ENCODE data around the gene UBXN10.

UBXN10 gene

DNA sequence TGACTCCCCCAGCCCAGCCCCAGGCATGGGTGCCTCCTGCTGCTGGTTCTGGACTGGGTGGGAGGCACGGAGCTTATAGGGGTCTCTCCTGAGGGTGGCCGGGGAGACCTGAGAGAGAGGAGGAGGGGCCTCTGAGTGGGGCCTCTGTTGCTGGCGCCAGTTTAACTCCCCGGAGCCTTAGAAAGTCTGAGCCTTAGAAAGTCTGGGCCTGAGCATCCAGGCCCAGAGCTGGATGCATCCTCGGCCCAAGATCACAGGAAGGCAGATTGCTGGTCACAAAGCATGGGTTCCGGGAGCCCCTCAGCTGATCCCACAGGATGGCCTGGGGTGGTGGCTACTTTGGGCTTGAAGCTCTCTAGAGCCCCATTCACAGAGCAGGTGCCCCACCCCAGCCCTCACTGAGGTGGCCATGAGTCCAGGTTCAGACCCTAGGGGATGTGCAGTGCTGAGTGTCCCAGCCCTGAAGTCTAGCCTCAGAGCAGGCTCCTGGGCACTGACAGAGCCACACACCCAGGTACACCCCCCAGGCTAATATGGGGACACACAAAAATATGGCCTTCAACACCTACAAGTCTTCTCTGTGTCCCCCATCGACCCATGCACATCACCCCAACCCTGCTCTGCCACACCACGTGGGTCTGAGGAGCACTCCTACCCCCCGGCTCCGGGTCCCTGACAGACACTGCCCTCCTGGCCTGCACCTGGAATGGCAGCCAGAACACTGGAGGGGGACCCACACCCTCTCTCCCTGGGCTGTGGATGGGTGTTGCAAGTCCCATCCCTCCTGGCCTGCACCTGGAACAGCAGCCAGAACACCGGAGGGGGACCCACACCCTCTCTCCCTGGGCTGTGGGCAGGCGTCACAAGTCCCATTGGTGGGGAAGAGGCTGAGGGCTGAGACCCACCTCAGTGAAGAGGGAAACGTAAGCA, 37.1 kb upstream of the UBXN10 start:
- TF ChIP-seq, protein P1, sequence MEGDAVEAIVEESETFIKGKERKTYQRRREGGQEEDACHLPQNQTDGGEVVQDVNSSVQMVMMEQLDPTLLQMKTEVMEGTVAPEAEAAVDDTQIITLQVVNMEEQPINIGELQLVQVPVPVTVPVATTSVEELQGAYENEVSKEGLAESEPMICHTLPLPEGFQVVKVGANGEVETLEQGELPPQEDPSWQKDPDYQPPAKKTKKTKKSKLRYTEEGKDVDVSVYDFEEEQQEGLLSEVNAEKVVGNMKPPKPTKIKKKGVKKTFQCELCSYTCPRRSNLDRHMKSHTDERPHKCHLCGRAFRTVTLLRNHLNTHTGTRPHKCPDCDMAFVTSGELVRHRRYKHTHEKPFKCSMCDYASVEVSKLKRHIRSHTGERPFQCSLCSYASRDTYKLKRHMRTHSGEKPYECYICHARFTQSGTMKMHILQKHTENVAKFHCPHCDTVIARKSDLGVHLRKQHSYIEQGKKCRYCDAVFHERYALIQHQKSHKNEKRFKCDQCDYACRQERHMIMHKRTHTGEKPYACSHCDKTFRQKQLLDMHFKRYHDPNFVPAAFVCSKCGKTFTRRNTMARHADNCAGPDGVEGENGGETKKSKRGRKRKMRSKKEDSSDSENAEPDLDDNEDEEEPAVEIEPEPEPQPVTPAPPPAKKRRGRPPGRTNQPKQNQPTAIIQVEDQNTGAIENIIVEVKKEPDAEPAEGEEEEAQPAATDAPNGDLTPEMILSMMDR (IDR thresholded peaks at IDR 0.05): no peak

DNA sequence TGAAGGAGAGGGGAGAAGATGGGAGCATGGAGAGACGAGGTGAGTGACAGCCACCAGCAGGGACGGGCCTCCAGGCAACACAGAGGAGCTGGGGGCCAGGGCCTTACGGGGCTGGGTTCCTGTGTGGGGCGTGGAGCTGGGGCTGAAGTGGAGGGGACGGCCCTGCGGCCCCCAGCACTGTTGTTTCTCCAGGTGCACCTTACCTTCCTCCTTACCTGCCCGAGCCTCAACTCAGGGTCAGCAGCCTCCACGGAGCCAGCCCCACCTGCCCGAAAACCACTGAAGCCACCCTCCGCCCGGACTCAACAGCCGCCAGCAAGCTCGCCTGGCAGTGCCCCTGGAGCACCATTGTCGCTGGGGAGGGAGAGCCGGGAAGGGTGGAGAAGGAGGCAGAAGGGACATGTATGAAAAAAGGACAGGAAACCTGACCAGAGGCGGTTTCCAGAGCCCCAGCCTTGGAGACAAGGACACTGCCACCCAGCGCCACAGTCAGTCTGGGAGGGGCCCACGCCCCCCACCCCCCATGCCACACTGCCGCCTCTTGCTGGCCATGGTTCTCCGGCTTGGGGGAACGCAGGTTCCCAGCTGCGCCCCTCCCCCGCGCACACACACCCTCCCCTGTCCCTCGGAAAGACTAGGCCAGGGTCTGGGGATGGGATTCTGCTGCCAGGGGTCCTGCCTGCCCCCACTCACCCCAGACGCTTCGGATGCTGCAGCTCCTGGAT, 36.1 kb upstream of the UBXN10 start:
- TF ChIP-seq, protein P1 (IDR thresholded peaks at IDR 0.05): no peak

DNA sequence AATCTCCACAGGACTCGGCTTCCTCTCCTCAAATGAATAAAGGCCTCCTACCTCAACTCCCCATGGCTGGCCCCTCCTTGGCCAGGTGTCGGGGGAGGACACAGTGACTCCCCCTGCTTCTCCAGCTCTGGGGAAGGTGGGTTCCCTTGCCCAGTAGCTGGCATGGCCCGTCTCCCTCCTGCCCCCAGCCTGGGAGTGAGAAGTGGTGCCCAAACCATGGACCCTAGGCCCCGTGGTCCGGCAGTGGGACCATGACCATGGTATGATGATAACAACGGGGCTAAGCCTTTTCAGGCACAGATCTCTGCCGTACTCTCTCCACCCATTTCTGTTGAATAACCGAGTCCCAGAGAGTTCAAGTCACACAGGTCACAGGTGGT, 35.6 kb upstream of the UBXN10 start:
- TF ChIP-seq, protein P1 (IDR thresholded peaks at IDR 0.05): no peak

DNA sequence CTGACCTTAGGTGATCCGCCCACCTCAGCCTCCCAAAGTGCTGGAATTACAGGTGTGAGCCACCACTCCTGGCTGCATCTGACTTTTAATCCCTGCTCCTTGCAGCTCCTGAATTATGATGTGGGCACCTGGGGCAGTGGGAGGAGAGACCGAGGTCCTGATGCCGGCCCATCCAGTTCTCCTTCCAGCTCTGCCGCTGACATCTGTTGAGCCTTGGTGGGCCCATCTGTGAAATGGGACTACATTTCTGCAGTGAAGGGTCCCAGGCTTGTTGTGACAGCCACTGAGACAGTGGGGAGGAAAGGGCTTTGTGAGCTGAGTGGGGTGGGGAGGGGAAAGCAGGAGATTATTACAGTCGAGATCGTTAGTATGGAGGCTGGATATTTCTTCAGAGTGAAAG, 34.9 kb upstream of the UBXN10 start:
- TF ChIP-seq, protein P1 (IDR thresholded peaks at IDR 0.05): no peak

DNA sequence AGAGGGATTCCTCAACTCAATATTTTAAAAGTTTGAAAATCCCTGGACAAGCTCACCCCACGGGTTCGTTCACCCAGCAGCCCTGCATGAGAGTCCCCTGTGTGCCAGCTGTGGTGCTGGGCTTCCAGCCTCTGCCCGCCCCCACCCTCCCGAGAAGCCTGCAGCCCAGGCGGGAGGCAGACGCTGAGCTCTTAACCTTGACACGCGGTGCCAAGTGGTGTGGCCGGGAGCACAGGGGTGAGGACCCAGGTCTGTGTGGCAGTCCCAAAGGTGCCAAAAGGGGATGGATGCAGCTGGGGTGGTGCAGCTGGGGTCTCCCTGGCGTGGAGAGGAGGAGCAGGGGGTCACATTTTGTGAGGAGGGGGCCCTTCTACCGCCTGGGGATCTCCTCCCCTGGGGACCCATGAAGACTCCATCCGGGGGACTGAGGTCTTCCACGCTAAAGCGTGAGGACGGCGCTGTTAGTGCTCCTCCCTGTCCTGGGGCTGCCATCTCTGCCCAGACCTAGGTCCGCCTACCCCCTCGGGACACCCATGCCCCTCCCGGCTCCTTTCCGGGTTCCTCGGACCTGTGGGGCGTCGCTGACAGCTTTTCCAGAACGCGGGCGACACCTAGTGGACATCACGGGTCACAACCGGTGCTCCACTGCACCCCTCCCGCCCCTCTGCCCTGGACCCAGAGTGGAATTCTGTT, 33.8 kb upstream of the UBXN10 start:
- TF ChIP-seq, protein P1 (IDR thresholded peaks at IDR 0.05): peak; percentile 65

DNA sequence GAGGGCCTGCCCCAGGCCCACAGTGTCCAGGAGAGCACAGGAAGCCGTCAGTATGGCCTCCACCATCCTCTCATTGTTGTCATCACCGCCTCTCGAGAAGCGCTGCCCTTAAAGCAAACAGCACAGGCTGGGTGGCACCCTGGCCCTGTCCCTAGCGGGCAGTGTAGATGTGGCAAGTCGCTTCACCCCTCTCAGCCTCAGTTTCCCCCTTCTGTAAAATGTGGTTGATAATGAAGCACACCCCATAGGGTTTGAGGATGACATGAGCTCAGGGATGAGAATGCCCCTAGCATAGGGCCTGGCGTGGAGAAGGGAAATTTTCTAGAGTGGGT, 33.3 kb upstream of the UBXN10 start:
- TF ChIP-seq, protein P1 (IDR thresholded peaks at IDR 0.05): 0 out of 2 replicates have a peak, but pooled peaks have one; percentile 18

DNA sequence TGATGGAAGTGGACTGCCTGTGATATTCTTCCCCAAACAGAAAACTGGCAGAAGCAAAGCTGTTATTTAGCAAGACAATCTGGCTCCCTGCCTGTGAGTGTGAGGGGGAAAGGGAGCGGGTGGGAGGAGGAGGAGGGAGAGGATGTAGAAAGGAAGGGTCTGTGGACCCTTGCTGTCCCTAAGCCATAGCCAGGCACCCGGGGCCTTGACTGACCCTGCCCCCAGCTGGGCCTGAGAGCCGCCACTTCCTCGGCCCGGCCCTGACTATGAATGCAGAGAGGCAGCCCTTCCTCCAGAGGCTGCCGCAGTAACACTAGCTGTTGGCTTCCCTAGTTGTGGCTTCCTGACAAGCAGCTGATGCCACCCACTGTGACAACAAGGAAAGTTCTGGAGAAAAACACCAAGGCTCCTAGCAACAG, 32.9 kb upstream of the UBXN10 start:
- TF ChIP-seq, protein P1 (IDR thresholded peaks at IDR 0.05): no peak

Data from LNCAP (cell line).